ENCODE data around the gene TCF4.

Gene TCF4

GRCh38 chr18:55546851-55547704 lies 40.9 kb downstream of the TCF4 start:
- peak overlapping the region; percentile 39 for H3K4me3 ChIP-seq (ENCODE audit: low read length)
- TF ChIP-seq, protein P1, sequence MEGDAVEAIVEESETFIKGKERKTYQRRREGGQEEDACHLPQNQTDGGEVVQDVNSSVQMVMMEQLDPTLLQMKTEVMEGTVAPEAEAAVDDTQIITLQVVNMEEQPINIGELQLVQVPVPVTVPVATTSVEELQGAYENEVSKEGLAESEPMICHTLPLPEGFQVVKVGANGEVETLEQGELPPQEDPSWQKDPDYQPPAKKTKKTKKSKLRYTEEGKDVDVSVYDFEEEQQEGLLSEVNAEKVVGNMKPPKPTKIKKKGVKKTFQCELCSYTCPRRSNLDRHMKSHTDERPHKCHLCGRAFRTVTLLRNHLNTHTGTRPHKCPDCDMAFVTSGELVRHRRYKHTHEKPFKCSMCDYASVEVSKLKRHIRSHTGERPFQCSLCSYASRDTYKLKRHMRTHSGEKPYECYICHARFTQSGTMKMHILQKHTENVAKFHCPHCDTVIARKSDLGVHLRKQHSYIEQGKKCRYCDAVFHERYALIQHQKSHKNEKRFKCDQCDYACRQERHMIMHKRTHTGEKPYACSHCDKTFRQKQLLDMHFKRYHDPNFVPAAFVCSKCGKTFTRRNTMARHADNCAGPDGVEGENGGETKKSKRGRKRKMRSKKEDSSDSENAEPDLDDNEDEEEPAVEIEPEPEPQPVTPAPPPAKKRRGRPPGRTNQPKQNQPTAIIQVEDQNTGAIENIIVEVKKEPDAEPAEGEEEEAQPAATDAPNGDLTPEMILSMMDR (conservative IDR thresholded peaks at IDR 0.05; ENCODE audit: low read length): no peak
- DNase-seq (ENCODE audit: low read depth): peak; percentile 70

- no peak overlapping the region for H3K4me3 ChIP-seq (ENCODE audit: low read length)
- TF ChIP-seq, protein P1 (conservative IDR thresholded peaks at IDR 0.05; ENCODE audit: low read length): no peak
- DNase-seq (ENCODE audit: low read depth): no peak
These were observed 44.0 kb downstream of the TCF4 start for GRCh38 chr18:55544014-55544413.

- TF ChIP-seq, protein P1 (conservative IDR thresholded peaks at IDR 0.05; ENCODE audit: low read length): no peak
- no peak for DNase-seq (ENCODE audit: low read depth)
- no peak overlapping the region for H3K4me3 ChIP-seq (ENCODE audit: low read length)
These were observed 44.8 kb downstream of the TCF4 start for GRCh38 chr18:55543130-55543704.

- H3K4me3 ChIP-seq (ENCODE audit: low read length): no peak overlapping the region
- DNase-seq (ENCODE audit: low read depth): peak; percentile 55
- TF ChIP-seq, protein P1 (conservative IDR thresholded peaks at IDR 0.05; ENCODE audit: low read length): no peak
These were observed 46.4 kb downstream of the TCF4 start for GRCh38 chr18:55541571-55541970.

DNA sequence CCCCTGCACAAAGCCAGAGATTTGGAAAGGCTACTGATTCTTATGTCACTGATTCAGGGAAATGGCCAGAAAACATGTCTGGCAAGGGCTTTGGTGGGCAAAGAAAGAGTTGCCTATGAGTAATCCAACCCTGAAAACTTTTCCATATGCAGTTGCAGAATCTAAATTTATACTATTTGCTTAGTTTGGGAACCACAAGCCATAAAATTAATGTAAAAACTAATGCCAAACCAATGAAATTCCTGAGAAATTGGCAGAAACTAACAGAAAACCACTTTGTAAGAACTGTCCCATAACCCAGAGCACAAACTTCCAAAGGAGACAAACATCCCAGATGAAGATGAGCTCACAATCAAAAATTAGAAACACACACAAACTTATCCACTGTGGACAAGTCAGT lies 48.8 kb downstream of the TCF4 start:
- TF ChIP-seq, protein P1 (conservative IDR thresholded peaks at IDR 0.05; ENCODE audit: low read length): no peak

DNA sequence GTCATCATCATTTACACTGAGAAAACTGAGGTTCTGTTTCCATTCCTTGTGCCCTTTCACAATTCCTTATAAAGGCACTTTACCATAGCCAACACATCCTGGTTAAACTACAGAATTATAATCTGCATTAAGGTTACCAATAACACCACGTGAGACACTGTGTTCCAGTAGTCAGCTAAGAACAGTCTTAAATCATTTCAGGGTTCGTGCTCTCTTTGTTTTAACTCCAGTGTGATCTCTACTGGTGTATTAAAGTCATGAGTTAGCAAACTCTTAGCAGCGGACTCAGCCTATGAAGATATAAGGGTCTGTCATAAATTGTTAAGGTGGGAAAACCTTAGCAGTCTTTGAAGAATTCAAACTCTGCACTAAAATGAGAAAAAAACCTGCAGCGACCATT lies 53.0 kb downstream of the TCF4 start:
- TF ChIP-seq, protein P1 (conservative IDR thresholded peaks at IDR 0.05; ENCODE audit: low read length): no peak
- no peak overlapping the region for H3K4me3 ChIP-seq (ENCODE audit: low read length)
- no peak for DNase-seq (ENCODE audit: low read depth)

More for the DNA sequence above, 48.8 kb downstream of the TCF4 start:
- no peak overlapping the region for H3K4me3 ChIP-seq (ENCODE audit: low read length)
- DNase-seq (ENCODE audit: low read depth): peak; percentile 93

DNA sequence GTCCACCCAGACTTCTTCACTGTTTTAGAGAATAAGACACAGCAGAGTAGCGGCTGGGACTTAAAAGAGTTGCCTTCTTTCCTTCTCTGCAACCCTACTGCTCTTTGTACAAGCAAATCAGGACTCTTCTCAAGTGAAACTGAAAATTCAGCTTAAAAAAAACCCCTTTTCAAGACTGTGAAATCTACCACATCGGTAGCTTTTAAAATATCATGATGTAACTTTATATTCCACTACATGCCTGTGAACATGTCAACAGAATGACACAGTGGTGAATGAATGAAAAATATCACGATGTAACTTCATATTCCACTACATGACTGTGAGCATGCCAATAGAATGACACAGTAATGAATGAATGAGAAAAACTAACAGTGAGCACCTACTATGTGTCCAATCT lies 53.4 kb downstream of the TCF4 start:
- DNase-seq (ENCODE audit: low read depth): peak; percentile 34
- H3K4me3 ChIP-seq (ENCODE audit: low read length): no peak overlapping the region
- TF ChIP-seq, protein P1 (conservative IDR thresholded peaks at IDR 0.05; ENCODE audit: low read length): no peak

All from AG10803 (cell line).